ACC112 (cell line): ENCODE results near the gene BRK1.
"Not testable (repeated sequence)": the region's sequence is repeated elsewhere in the genome, so short reads cannot be mapped to it uniquely, and the experiment has no call there.

ENCODE experiments used
- H2AFZ ChIP-seq: fragments of 200-600 bp; sonication (generic); one replicate; pipeline ENCODE4 v1.6.0; 2017; ENCODE audit warnings: antibody characterized with exemption, low read length; ENCODE audit not compliant: unreplicated experiment
- H3K27ac ChIP-seq: fragments of 200-600 bp; sonication (generic); 2 replicates; pipeline ENCODE4 v1.5.1; 2014; ENCODE audit warnings: low read depth, mild to moderate bottlenecking, antibody characterized with exemption, low read length, moderate library complexity
- H3K27me3 ChIP-seq: fragments of 200-600 bp; sonication (generic); 2 replicates; pipeline ENCODE4 v1.6.1; 2014; ENCODE audit warnings: mild to moderate bottlenecking, antibody characterized with exemption, low read length, moderate library complexity, mixed read lengths; ENCODE audit not compliant: insufficient read depth
- H3K36me3 ChIP-seq: fragments of 200-600 bp; sonication (generic); 2 replicates; pipeline ENCODE4 v1.6.1; 2016; ENCODE audit warnings: mild to moderate bottlenecking, antibody characterized with exemption, low read length, moderate library complexity, mixed read lengths; ENCODE audit not compliant: insufficient read depth
- H3K4me1 ChIP-seq: fragments of 200-600 bp; sonication (generic); one replicate; pipeline ENCODE4 v1.6.1; 2016; ENCODE audit warnings: low read length, mixed read lengths; ENCODE audit not compliant: insufficient read depth, unreplicated experiment, control insufficient read depth
- H3K4me3 ChIP-seq: fragments of 200-600 bp; sonication (generic); 2 replicates; pipeline ENCODE4 v1.5.1; 2014; ENCODE audit warnings: mild to moderate bottlenecking, low read depth, low read length
- H3K79me2 ChIP-seq: fragments of 200-600 bp; sonication (generic); one replicate; pipeline ENCODE4 v1.6.0; 2016; ENCODE audit warnings: low read length; ENCODE audit not compliant: control insufficient read depth, unreplicated experiment, insufficient read depth

BRK1 gene

DNA sequence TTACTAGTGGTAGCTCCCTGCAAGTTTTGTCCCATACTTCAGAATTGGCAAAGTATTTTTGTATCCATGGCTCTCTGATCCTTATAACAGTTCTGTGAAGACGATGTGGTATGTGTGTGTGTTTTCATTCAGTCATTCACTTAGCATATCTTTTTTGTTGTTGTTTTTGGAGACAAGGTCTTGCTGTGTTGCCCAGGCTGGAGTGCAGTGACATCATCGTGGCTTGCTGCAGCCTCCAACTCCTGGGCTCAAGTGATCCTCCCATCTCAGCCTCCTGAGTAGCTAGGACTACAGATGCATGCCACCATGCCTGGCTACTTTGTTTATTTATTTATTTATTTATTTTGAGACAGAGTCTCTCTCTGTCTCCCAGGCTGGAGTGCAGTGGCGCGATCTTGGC is 60.7 kb downstream of the BRK1 start:
- not testable (repeated sequence) for H3K27ac ChIP-seq, H3K4me3 ChIP-seq, H3K36me3 ChIP-seq, H2AFZ ChIP-seq, H3K27me3 ChIP-seq
- H3K79me2 ChIP-seq = peaks cover 31% of the 10 kb centered on the region
- H3K4me1 ChIP-seq = peaks cover 19% of the 10 kb centered on the region
